Liver (tissue), 3 donors: ENCODE measurements around the gene RASAL1.

ENCODE experiments used
- EGR1 ChIP-seq, 2 donors: IDR thresholded peaks; 2 replicates each; pipeline ENCODE4 v1.6.1; 2016 to 2018; ENCODE audit warnings: antibody characterized with exemption in 2 of 2, low read depth in 2 of 2
- FOXA1 ChIP-seq: IDR thresholded peaks from 2 replicates; pipeline ENCODE4 v1.6.1; 2016; ENCODE audit warnings: antibody characterized with exemption
- GABPA ChIP-seq, 2 donors: IDR thresholded peaks in 1 of 2; conservative IDR thresholded peaks in 1 of 2; 2 replicates each; pipeline ENCODE4 v1.6.1; 2016; ENCODE audit warnings: antibody characterized with exemption in 2 of 2, mild to moderate bottlenecking in 1 of 2, moderate library complexity in 1 of 2
- HNF4G ChIP-seq: IDR thresholded peaks from 2 replicates; pipeline ENCODE4 v1.6.1; 2016; ENCODE audit warnings: antibody characterized with exemption
- JUND ChIP-seq, 2 donors: IDR thresholded peaks; 2 replicates each; pipeline ENCODE4 v1.6.1; 2016; ENCODE audit warnings: antibody characterized with exemption in 2 of 2
- RAD21 ChIP-seq, 2 donors: IDR thresholded peaks; 2 replicates each; pipeline ENCODE4 v1.6.1; 2016; ENCODE audit warnings: antibody characterized with exemption in 2 of 2, mild to moderate bottlenecking in 2 of 2
- SP1 ChIP-seq: IDR thresholded peaks from 2 replicates; pipeline ENCODE4 v1.6.1; 2018; ENCODE audit warnings: antibody characterized with exemption, mild to moderate bottlenecking
- TAF1 ChIP-seq: conservative IDR thresholded peaks from 2 replicates; pipeline ENCODE4 v1.6.1; 2016; ENCODE audit warnings: antibody characterized with exemption, mild to moderate bottlenecking
- TF ChIP-seq, protein P1 (sequence below): fragments of 150-350 bp; IDR thresholded peaks from 2 replicates; pipeline ENCODE4 v1.5.1; 2017; ENCODE audit warnings: improper control_type of control experiment, low read depth, low read length; ENCODE audit not compliant: missing input control
- TF ChIP-seq, protein P2 (sequence below): IDR thresholded peaks from 2 replicates; pipeline ENCODE4 v1.6.1; 2016; ENCODE audit warnings: antibody characterized with exemption
- TF ChIP-seq, protein P3 (sequence below): IDR thresholded peaks from 2 replicates; pipeline ENCODE4 v1.6.1; 2016; ENCODE audit warnings: antibody characterized with exemption
- TF ChIP-seq, protein P4 (sequence below): IDR thresholded peaks from 2 replicates; pipeline ENCODE4 v1.6.1; 2016; ENCODE audit warnings: antibody characterized with exemption, mild to moderate bottlenecking
- TF ChIP-seq, protein P5 (sequence below): IDR thresholded peaks from 2 replicates; pipeline ENCODE4 v1.6.1; 2016; ENCODE audit warnings: antibody characterized with exemption
- donor health status: healthy.
- donor health status: healthy.

DNA sequence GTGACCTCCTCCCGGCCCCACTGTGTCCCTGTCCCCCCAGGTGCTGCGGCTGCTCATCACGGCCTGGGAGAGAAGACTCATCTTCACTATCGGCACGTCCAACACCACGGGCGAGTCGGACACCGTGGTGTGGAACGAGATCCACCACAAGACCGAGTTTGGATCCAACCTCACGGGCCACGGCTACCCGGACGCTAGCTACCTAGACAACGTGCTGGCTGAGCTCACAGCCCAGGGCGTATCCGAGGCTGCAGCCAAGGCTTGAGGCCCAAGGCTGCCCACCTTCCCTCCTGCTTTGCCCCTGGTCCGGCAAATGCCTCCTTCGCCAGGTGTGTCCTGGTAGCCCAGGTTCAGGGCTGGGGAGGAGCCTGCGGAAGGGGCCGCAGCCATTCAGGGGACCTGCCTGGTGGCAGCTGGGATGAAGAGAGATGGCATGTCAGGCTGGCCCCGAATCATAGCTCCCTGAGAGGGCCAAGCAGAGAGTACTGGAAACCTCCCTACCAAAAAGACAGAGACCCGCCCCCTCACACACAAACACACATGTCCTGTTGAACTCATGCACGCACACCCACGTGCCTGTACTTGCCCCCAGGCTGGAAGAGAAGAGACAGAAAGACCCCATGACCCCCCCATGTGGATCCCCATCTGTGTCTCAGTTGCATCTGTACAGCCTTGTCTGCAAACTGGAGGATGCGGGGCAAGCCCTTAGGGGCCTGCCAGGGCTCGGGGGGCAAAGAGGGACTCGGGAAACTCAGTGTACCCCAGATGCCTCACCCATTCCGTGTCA lies 38.7 kb downstream of the RASAL1 start:
- TF ChIP-seq, protein P1, sequence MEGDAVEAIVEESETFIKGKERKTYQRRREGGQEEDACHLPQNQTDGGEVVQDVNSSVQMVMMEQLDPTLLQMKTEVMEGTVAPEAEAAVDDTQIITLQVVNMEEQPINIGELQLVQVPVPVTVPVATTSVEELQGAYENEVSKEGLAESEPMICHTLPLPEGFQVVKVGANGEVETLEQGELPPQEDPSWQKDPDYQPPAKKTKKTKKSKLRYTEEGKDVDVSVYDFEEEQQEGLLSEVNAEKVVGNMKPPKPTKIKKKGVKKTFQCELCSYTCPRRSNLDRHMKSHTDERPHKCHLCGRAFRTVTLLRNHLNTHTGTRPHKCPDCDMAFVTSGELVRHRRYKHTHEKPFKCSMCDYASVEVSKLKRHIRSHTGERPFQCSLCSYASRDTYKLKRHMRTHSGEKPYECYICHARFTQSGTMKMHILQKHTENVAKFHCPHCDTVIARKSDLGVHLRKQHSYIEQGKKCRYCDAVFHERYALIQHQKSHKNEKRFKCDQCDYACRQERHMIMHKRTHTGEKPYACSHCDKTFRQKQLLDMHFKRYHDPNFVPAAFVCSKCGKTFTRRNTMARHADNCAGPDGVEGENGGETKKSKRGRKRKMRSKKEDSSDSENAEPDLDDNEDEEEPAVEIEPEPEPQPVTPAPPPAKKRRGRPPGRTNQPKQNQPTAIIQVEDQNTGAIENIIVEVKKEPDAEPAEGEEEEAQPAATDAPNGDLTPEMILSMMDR: no peak
- no peak for TF ChIP-seq SP1
- no peak for TF ChIP-seq TAF1
- TF ChIP-seq, protein P2, sequence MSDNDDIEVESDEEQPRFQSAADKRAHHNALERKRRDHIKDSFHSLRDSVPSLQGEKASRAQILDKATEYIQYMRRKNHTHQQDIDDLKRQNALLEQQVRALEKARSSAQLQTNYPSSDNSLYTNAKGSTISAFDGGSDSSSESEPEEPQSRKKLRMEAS: no peak
- no peak for TF ChIP-seq RAD21 (IDR thresholded peaks at IDR 0.05)
- TF ChIP-seq, protein P3, sequence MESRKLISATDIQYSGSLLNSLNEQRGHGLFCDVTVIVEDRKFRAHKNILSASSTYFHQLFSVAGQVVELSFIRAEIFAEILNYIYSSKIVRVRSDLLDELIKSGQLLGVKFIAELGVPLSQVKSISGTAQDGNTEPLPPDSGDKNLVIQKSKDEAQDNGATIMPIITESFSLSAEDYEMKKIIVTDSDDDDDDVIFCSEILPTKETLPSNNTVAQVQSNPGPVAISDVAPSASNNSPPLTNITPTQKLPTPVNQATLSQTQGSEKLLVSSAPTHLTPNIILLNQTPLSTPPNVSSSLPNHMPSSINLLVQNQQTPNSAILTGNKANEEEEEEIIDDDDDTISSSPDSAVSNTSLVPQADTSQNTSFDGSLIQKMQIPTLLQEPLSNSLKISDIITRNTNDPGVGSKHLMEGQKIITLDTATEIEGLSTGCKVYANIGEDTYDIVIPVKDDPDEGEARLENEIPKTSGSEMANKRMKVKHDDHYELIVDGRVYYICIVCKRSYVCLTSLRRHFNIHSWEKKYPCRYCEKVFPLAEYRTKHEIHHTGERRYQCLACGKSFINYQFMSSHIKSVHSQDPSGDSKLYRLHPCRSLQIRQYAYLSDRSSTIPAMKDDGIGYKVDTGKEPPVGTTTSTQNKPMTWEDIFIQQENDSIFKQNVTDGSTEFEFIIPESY: no peak
- TF ChIP-seq, protein P4, sequence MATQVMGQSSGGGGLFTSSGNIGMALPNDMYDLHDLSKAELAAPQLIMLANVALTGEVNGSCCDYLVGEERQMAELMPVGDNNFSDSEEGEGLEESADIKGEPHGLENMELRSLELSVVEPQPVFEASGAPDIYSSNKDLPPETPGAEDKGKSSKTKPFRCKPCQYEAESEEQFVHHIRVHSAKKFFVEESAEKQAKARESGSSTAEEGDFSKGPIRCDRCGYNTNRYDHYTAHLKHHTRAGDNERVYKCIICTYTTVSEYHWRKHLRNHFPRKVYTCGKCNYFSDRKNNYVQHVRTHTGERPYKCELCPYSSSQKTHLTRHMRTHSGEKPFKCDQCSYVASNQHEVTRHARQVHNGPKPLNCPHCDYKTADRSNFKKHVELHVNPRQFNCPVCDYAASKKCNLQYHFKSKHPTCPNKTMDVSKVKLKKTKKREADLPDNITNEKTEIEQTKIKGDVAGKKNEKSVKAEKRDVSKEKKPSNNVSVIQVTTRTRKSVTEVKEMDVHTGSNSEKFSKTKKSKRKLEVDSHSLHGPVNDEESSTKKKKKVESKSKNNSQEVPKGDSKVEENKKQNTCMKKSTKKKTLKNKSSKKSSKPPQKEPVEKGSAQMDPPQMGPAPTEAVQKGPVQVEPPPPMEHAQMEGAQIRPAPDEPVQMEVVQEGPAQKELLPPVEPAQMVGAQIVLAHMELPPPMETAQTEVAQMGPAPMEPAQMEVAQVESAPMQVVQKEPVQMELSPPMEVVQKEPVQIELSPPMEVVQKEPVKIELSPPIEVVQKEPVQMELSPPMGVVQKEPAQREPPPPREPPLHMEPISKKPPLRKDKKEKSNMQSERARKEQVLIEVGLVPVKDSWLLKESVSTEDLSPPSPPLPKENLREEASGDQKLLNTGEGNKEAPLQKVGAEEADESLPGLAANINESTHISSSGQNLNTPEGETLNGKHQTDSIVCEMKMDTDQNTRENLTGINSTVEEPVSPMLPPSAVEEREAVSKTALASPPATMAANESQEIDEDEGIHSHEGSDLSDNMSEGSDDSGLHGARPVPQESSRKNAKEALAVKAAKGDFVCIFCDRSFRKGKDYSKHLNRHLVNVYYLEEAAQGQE: no peak
- TF ChIP-seq EGR1 (IDR thresholded peaks at IDR 0.05; ENCODE audit: low read depth in 2 of 2): no peak
- no peak for TF ChIP-seq GABPA (IDR thresholded peaks at IDR 0.05 in 1 of 2, conservative IDR thresholded peaks at IDR 0.05 in 1 of 2)
- TF ChIP-seq, protein P5, sequence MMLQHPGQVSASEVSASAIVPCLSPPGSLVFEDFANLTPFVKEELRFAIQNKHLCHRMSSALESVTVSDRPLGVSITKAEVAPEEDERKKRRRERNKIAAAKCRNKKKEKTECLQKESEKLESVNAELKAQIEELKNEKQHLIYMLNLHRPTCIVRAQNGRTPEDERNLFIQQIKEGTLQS: no peak
- TF ChIP-seq HNF4G: no peak
- TF ChIP-seq JUND (IDR thresholded peaks at IDR 0.05): no peak
- TF ChIP-seq FOXA1: no peak
